GM21786 (cell line): Measurements from ENCODE around the gene RPL29.

ENCODE experiments used
- ATAC-seq: cut with Tn5 transposase; IDR thresholded peaks from one replicate; pipeline ENCODE4 v1.9.1; 2021; ENCODE audit not compliant: unreplicated experiment

RPL29 gene

DNA sequence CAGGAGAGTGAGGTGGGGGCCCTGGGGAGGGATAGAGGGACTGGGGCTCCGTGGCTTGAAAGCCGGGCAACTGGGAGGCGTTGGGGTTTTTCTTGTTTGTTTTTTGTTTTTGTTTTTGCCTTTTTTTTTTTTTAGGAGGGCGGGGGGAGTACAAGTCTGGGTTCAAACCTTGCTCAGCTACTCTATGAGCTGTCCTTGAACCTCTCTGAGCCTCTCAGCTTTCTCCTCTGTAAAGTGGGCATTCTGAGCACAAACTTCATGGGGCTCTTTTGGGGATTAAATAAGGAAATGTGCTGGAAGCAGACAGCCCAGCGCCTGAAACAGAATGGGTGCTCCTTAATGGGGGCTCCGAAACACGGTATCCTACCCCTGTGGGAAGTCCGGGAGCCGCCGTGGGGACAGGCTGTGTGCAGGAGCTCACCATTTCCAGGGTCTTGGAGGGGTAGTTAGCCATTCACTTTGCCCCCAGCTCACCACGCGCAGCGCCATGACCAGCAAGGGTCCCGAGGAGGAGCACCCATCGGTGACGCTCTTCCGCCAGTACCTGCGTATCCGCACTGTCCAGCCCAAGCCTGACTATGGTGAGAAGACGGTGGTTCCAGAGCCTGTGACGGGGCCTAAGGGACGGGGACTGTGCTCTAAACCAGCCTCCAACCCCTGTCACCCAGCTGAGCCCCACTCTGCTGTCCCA, 12.0 kb downstream of the RPL29 start:
- ATAC-seq: no peak

DNA sequence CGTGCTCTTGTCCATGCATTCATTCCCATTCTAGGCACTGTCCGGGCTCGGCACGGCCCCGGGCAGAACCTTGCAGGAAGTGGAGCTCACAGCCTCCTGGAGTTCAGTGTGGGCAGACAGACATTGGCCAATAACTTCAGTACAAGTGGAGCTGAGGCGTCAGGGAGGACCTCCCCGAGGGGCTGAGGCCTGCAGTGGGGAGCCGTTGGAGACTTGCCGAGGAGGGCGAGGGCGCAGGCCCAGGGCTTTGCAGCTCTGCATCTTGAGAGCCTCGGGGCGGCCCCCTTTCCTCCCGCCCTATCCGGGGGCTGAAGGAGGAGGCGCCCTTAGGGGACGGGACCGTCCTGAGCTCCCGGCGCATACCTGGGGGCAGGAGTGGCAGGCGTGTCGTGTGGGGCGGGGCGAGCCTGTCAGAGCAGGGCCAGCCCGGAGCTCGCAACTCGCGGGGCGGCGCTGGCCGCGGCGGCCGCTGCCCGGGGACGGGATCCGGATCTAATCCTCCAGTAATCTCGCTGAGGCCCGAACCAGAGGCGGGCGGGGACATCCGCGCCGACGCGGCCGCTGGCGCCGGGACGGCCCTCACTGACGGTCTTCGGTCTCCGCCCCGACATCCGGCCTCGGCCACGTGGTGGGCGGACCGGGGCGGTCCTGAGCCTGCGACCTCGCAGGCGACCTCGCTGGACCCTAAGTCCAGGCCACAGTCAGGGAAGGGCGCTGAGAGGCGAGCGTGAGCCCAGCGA, 12.7 kb downstream of the RPL29 start, which contains the start of gene ACY1:
Gene ACY1 (plus strand): TSS at position 698 of the 740 bp plus-strand sequence. CDS start 530 bp downstream, outside the sequence.
- ATAC-seq: peak; percentile 73

DNA sequence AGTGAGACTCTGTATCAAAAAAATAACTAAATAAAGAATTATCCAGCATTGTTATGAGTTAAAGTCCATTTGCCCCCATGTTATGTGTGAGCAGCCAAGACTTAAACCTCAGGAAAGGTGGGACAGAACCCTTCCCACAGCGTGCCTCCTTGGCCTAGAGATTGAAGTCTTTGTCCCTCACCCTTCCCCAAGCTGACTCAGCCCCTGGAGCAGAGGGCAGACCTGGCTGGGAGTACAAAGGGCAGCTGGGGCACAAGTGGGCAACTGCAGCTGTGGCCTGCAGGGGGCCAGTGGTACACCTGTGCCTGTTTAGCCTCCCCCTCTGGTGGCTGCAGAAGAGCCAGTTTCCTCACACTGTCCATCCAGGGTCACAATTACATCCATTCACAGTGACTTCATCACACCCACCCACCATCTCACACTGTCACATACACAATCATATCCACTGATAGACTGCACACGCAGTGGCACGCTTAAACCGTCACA, 13.3 kb downstream of the RPL29 start:
- ATAC-seq: peak; percentile 44

DNA sequence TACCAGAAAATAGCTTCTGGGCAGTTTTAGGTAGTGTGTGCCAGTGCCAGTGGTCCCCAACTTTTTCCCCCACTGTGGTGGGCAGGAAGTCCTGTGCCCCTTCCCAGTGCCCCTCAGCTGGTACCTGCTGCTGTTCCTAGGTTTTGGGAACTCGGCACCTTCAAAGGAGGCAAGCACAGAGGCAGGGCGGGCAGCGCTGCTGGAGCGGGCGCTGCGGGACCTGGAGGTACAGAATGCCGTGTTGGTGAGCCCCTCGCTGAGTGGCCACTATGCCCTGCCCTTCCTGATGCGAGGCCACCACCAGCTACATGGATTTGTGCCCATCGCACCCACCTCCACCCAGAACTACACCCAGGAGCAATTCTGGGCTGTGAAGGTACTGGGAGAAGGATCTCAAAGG, 15.4 kb downstream of the RPL29 start:
- no peak for ATAC-seq

DNA sequence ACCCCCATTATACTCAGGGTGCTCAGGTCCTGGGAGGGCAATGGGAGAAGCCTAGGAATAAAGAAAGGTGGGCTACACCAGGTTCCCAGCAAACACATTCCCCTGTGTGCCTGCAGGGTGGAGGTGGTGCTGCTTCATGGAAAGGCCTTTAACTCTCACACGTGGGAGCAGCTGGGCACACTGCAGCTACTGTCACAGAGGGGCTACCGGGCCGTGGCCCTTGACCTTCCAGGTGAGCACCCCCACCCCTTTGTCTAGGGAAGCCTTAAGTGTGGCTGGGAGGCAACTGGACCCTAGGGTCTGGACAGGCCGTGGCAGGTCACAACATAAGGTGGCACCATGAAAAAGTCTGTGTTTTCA, 17.6 kb downstream of the RPL29 start:
- no peak for ATAC-seq

- ATAC-seq: no peak
Measured at GRCh38 chr3:51977446-51978142, 18.1 kb downstream of the RPL29 start.

GRCh38 chr3:51975852-51976549, 19.7 kb downstream of the RPL29 start:
- ATAC-seq: no peak

- peak; percentile 36 for ATAC-seq
Measured at GRCh38 chr3:51974963-51975851, 20.5 kb downstream of the RPL29 start, which contains the start of gene ABHD14A. Gene ABHD14A (plus strand): TSS chr3:51975064. CDS start chr3:51975136, 72 bp downstream.

- ATAC-seq: no peak
Measured at GRCh38 chr3:51974277-51974962, 21.3 kb downstream of the RPL29 start.

- no peak for ATAC-seq
Measured at GRCh38 chr3:51971350-51971749, 24.3 kb downstream of the RPL29 start.

DNA sequence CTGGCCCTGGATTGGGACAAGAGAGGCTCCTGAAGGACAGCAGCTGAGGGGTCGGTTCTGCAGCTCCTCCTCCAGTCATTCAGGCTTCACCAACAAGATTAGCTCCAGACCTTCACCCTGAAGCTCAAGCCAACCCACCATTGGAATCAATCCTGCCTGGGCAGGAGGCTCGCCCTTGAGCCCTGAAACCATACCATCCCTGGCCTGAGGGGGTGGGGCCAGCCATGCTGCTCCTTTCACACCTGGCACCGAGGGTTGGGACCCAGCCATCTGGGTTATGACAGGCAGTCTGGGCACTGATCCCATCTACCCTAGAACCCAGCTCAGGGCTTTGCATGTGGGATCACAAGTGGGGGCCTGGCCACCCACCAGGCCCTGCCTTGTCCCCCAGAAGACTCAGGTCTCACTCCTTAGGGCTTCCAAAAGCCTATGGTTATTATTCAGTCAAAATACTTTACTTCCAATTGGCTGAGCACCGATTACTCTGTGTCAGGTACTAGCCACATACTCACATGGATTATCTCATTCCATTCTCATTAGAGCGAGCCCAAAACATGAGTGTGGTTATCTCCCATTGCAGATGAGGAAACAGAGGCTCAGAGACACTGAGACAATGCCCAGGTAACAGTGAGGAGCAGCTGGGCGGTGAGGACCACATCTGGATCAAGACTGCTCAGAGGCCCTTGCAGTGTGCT, 24.9 kb downstream of the RPL29 start:
- no peak for ATAC-seq

GRCh38 chr3:51969841-51970240, 25.9 kb downstream of the RPL29 start:
- no peak for ATAC-seq

- no peak for ATAC-seq
Measured at GRCh38 chr3:51968883-51969678, 26.6 kb downstream of the RPL29 start.

GRCh38 chr3:51968170-51968775, 27.4 kb downstream of the RPL29 start:
- ATAC-seq: no peak

DNA sequence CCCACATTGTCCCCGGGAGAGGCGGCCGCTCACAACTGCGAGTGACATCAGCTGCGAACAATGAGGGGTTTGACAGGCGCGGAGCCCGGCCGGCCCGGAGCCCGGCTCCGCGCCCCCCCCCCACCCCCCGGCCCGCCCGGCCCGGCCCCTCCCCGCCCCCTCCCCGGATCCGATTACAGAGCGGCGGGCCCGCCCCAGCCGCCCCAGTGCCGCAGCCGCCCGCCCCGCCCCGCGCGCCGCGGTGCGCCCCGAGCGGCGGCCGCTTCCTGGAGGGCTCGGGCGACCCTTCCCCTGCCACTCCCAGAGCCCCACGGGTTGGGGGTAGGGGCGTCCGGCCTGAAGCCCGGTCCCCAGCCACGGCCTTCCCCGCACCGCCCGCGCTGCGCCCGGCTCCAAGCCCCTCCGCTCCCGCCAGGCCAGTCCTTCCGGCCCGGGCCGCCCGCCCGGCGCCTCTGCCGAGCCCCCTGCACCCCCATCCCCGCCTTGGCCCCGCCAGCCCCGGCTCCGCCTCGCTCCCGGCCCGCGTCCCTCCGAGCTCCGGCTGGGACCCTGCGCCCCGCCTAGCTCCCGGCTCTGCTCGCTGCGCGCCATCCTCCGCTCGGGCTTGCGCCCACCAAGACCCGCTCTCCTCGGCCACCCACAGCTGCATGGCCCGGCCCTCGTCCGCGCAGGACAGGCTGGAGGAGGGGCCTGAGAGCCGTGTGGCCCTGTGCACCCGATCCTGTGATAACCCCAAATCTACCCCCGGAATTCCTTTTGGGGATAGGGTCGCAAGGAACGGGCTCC, 28.1 kb downstream of the RPL29 start, which contains the start of gene PCBP4:
Gene PCBP4 (minus strand): TSS at position 71 of the 786 bp plus-strand sequence. CDS start 6,214 bp downstream, outside the sequence.
- peak; percentile 58 for ATAC-seq

DNA sequence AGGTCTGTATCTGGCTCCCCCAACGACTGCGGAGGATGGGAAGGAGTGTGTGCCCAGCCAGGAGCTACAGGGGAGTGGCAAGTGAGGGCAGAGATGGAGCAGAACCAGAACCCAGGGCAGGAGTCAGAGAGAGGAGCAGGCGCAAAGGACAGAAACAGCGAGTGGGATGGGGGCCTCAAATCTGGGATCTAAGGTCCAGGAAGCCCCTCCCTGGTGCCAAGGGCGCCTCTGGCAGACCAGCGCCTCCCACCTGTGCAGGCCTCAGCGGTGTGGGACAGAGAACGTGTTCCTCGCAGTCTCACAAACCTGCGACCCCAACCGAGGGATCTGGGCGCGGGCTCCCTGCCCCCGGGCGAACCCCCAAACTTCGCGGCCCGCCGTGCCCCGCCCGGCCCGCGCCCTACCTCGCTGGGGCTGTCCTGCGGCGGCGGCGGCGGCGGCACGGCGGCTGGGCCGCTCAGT, 28.7 kb downstream of the RPL29 start:
- peak; percentile 16 for ATAC-seq

DNA sequence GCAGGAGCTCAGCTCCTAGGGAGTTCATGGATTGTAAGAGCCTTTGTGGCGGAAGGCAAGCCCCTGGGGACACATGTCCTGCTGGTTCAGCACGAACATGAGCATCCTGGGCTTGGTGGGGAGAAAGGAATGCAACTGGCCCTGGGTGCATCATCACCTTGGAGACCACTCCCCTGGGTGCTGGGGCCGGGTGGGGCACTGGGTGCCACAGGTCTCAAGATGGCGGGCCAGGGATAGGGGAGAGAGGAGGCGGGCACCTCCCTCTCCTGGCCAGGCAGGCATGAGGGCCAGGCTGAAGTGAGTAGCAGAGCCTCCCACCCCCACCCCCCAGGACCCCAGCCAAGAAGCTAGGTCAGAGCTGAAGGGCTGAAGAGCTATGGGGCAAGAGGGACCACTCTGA, 29.2 kb downstream of the RPL29 start:
- ATAC-seq: no peak
